Activated effector memory CD4-positive, alpha-beta T cell treated with Interleukin-2 at 50 U/mL for 16 hours (primary cell): ENCODE results near the gene TMEM198.

Experiments used
- DNase-seq: peaks from one replicate; pipeline ENCODE4 v3.0.0-alpha.2; 2020

The TMEM198 gene

DNA sequence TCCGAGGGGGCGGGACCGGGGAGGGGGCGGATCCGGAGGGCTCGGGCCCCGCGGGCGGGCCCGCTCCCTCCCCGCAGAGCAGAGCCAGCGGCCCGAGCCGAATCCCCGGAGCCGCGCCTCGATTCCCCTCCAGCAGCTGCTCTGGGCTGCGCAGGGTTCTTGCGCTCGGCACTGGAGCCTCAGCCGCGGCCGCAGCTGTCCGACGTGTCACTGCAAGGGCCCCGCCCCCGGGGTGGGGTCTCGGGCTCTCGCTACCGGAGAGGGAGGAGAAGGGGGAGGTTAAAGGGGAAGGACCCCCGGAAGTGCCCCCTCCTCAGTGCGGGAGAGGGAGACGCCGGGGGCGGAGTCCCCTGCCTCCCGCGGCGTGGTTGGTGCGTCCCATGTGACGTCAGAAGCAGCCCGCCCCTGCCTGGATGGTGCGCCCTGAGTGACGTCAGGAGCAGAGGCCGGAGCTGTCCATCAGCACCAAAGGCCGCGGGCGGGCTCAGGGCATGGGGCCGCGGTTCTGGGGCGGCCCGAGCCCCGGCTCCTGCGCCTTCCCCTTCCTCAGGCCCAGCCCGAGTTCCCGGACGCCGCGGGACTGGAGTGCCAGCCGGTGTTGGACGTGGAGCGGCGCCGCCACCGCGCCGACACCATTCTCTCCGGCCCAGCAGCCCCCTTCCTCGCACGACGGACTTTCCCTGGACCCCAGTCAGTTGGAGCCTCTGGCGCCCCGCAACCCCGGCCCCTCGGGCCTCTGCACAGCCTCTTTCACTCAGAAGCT, at the start of gene TMEM198, which contains the start of gene CHPF:
Gene TMEM198, plus strand, starts transcription at position 433 of the 763 bp plus-strand sequence. CDS start 700 bp downstream, outside the sequence.
Gene CHPF, minus strand, starts transcription at position 214 of the 763 bp plus-strand sequence. CDS start 271 bp downstream, outside the sequence.
- peak; percentile 87 for DNase-seq

DNA sequence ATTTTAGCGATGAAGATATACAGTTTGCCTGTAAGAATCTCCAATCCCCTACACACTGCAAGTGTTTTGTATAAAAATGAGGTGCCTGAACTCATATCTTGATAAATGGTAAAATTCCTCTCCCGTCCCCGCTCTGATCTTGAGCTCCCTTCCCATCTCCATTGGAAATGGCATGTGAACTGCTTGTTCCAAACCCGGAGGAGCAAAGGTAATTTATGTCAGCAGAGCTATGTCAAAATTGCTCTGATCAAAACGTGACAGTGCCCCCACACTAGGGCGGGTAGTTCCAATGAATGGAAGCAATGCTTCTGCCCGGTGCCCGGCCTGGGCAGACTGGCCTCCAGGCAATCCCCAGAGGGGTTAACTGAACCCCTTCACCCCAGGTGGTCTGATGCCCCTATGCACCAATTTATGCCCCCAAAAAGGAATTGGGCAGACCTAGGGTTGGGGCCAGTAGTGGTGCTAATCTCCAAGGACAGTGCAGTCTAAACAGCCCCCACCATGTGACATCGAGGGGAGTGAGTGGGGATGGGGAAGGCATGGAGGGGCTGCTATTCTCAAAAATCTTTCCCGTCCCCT, 48.8 kb upstream of the TMEM198 start:
- DNase-seq: no peak

DNA sequence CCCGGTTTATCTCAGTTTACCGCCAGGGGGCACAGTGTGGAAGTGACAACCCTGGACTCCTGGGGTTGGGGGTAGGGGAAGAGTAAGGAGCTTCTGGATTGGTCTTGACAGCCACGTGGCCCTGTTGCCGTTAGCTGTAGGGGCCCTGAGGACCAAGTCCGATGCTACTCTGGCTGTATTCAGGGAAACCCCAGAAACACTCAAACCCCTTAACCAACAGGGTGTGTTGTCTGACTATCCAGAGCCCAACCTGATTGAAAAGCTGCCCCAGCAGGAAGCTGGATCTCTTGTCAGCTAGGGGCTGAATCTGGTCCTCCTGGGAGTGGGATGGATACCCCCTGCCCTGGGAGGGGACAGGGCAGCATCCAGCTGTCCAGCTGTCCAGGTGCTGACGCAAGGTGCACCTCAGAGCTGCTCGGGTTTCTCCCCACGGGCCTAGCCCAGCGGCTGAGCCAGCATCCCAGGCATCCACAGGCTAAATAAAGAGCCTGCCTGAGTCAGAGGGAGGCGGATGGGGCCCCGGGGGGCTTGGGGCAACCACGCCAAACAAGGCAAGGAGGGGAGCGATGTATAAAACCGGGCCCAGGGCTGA, 48.2 kb upstream of the TMEM198 start:
- peak; percentile 15 for DNase-seq

GRCh38 chr2:219496247-219496824, 47.5 kb upstream of the TMEM198 start:
- no peak for DNase-seq

GRCh38 chr2:219496825-219497494, 46.9 kb upstream of the TMEM198 start:
- DNase-seq: no peak

DNA sequence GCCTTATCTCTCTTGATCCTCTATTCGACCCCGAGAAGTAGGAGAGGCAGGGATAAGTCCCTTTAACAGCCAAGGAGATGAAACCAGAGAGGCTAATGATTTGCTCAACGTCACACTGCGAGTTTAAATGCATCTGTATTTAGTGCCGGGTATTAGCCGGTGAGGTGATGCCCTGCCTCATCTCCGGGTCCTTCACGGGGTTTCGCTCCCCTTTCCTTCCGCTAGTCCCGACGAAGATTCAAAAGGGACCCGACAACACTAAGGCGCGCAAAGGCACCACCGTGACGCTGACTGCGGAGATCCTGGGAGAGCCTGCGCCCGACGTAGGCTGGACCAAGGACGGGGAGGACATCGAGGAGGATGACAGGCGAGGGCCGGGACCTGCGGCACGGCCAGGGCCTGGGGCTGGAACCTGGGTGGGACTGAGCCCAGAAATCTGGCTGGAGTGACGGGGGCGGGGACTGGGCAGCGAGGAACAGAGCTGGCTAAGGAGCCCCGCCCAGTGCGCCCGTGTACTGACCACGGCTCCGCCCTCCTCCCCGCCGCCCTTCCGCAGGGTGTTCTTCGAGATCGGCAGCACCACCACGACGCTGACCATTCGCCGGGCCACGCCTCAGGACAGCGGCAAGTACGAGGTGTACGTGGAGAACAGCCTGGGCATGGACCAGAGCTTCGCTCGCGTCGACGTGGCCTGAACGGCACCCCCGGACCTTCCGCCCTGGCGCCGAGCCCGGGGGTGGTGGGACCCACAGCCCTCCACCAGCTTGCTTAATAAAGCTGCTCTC, 46.1 kb upstream of the TMEM198 start:
- no peak for DNase-seq

- DNase-seq: peak; percentile 90
These were observed 45.4 kb upstream of the TMEM198 start, which contains the start of gene GMPPA for GRCh38 chr2:219498280-219499057. TSS of gene GMPPA (plus strand) at chr2:219498891. CDS start at chr2:219499976, 1,085 bp downstream.

DNA sequence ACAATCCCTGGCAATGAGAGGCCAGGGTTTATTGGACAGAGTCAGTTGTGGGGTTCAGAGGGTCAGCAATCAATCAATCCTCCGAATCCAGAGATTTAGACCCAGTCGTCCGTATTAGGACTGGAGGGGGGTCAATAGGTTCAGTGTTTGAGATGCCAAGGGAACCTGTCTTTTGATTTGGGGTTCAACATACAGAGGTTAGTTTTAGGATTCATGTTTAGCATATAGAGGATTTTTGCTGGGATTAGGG, 44.8 kb upstream of the TMEM198 start:
- DNase-seq: no peak

GRCh38 chr2:219499555-219499954, 44.3 kb upstream of the TMEM198 start:
- DNase-seq: no peak

DNA sequence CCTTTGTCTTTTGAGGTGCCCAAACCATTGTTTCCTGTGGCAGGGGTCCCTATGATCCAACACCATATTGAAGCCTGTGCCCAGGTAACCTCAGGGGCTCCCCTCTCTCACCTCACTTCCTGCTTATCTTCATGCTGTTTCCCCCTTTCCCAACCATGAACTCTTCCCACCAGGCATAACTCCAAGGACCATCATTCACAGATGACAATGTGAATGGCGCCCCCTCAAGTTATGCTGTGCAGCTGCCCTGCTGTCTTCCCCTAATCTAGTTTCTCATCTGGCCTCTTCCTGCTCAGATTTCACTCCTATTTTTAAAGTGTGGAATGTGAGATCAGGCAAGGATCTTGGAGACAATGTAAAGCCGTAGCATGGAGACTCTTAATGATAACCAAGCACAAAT, 43.7 kb upstream of the TMEM198 start:
- DNase-seq: no peak

GRCh38 chr2:219501849-219502248, 42.0 kb upstream of the TMEM198 start:
- no peak for DNase-seq

DNA sequence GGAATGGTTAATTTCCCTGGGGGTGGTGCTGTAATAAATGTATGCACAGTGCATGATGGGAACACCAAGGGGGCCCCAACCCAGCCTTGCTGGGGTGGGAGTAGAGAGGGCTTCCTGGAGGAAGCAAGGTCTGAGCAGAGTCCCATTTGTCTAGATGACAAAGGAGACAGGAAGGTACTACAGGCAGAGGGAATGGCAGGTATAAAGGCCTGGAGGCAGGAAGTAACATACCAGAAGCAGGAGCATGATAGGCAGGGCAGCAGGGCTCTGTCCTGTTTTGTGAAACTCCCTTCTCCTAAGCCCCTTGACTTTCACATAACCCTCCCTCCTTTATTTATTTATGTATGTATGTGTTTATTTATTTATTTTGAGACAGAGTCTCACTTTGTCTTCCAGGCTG, 41.2 kb upstream of the TMEM198 start:
- no peak for DNase-seq

DNA sequence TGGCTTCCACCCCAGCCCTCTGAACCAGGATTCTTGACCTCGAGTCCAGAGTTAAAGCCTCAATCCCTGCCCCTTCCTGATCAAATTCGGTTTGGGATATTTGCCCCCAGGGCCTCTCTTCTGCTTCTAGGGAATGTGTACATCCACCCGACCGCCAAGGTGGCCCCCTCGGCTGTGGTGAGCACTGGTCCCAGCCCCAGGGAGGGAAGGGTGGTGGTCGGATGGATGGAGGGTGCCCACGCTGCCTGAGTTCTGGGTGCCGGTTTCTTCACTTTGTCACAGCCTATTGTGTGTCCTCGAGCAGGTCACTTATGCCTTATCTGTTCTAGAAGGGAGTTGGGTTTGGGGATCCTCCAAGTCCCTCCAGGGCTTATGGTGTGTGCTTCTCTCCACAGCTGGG, 38.2 kb upstream of the TMEM198 start:
- DNase-seq: no peak

GRCh38 chr2:219506153-219506801, 37.6 kb upstream of the TMEM198 start:
- no peak for DNase-seq

- DNase-seq: no peak
These were observed 36.9 kb upstream of the TMEM198 start for GRCh38 chr2:219506802-219507526.

DNA sequence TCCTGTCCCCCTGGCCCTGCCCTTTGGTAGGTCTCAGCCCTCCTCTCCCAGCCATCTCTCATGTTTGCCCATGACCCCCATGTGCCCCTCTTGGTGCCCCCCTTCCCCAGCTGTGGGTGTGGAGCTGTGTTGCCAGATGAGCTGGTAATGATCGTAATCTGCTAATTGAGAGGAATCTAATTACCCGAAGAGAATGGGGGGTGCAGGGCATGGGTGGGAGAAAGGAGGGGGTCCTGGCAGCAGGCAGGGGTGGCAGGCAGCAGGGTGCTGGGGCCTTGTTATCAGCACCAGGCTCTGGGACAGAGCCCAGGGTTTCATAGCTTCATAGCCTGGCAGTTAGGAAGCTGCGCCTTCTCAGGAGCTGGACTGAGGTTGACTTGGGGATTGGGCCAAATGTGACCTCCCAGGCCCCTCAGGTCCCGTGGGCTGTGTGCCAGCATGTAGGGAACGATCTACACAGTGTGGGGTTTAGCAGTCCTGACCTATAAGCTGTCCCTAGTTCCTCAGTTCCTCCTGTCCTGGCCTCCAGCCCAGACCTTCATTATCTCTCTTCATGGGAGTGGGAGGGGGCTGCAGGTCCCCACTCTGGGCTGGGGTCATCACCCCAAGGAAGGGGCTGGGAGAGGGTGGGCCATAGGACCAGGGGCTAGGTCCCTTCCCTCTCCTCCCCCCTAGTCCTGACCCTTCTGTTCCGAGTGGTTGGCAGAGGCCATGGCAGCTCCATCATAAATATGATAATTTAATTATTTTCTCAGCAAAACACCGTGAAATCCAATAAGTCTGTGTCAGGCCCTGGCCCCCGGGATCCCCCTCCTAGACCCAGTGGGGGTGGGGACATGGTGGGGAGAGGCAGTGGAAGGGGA, 36.0 kb upstream of the TMEM198 start:
- no peak for DNase-seq

DNA sequence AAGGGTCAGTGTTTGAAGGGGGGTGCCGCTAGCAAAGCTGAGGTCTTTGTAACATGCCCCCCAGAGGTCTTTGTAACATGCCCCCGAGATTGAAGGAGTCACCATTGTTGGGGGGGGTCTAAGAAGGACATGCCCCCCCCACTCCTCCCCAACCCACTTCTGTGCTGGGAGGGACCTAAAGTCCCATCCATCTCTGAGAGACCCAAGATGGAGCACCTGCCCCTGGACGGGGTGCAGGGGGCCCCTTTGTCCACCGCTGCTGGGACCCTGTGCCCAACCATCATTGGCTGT, 35.4 kb upstream of the TMEM198 start:
- no peak for DNase-seq

GRCh38 chr2:219508971-219509779, 34.7 kb upstream of the TMEM198 start:
- no peak for DNase-seq
